ENCODE data around the gene GOLGA6L2.
"Not testable (repeated sequence)": the region's sequence is repeated elsewhere in the genome, so short reads cannot be mapped to it uniquely, and the experiment has no call there.

DNA sequence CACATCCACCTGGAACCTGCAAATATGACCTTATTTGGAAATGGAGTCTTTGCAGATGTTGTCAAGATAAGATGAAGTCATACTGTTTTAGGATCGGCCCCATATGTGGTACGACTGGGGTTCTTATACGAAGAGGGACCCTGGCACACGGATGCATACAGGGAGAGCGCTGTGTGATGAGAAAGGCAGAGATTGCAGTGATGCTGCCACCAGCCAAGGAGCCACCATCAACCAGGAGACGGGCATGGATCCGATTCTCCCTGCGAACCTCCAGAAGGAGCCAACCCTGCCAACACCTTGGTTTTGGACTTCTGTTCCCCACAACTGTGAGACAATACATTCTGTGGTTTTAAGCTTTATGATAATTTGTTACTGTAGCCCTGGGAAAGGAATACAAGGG lies 31.2 kb downstream of the GOLGA6L2 start:
- TF ChIP-seq, protein P1, sequence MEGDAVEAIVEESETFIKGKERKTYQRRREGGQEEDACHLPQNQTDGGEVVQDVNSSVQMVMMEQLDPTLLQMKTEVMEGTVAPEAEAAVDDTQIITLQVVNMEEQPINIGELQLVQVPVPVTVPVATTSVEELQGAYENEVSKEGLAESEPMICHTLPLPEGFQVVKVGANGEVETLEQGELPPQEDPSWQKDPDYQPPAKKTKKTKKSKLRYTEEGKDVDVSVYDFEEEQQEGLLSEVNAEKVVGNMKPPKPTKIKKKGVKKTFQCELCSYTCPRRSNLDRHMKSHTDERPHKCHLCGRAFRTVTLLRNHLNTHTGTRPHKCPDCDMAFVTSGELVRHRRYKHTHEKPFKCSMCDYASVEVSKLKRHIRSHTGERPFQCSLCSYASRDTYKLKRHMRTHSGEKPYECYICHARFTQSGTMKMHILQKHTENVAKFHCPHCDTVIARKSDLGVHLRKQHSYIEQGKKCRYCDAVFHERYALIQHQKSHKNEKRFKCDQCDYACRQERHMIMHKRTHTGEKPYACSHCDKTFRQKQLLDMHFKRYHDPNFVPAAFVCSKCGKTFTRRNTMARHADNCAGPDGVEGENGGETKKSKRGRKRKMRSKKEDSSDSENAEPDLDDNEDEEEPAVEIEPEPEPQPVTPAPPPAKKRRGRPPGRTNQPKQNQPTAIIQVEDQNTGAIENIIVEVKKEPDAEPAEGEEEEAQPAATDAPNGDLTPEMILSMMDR (IDR thresholded peaks at IDR 0.05): not testable (repeated sequence)
- TF ChIP-seq POLR2AphosphoS5, POLR2A (IDR thresholded peaks at IDR 0.05): not testable (repeated sequence)

All from prostate gland (tissue), 2 donors.